KOPT-K1 (cell line): ENCODE measurements around the gene ARHGDIA.

Source experiments
- H3K27ac ChIP-seq: fragments of 200-600 bp; sonication (generic); 2 replicates; pipeline ENCODE4 v1.5.1; 2016; ENCODE audit warnings: antibody characterized with exemption, mild to moderate bottlenecking, low read depth, low read length; ENCODE audit not compliant: poor library complexity, severe bottlenecking
- H3K36me3 ChIP-seq: fragments of 200-600 bp; sonication (generic); 2 replicates; pipeline ENCODE4 v1.5.1; 2017; ENCODE audit warnings: antibody characterized with exemption, mild to moderate bottlenecking, low read length, moderate library complexity; ENCODE audit not compliant: insufficient read depth
- H3K9me3 ChIP-seq: fragments of 200-600 bp; sonication (generic); 2 replicates; pipeline ENCODE4 v1.5.1; 2017; ENCODE audit warnings: antibody characterized with exemption, low read length, mild to moderate bottlenecking; ENCODE audit not compliant: insufficient read depth, poor library complexity, severe bottlenecking

Gene ARHGDIA

GRCh38 chr17:81865733-81866439, 5.3 kb downstream of the ARHGDIA start:
- no peaks in the 10 kb centered on the region for H3K9me3 ChIP-seq
- peak overlapping the region; percentile 53 for H3K27ac ChIP-seq
- H3K36me3 ChIP-seq: peaks cover 81% of the 10 kb centered on the region

- Histone ChIP-seq H3K36me3 (peaks cover 79% of the 10 kb centered on the region), H3K27ac (no peak overlapping the region), H3K9me3 (no peaks in the 10 kb centered on the region)
These were observed 5.8 kb downstream of the ARHGDIA start for GRCh38 chr17:81865358-81865732.

GRCh38 chr17:81863833-81864768, 7.0 kb downstream of the ARHGDIA start:
- Histone ChIP-seq H3K27ac (no peak overlapping the region), H3K36me3 (peaks cover 69% of the 10 kb centered on the region), H3K9me3 (no peaks in the 10 kb centered on the region)

GRCh38 chr17:81863123-81863675, 7.9 kb downstream of the ARHGDIA start:
- peaks cover 69% of the 10 kb centered on the region for H3K36me3 ChIP-seq
- H3K9me3 ChIP-seq: no peaks in the 10 kb centered on the region
- H3K27ac ChIP-seq: no peak overlapping the region

GRCh38 chr17:81860756-81861568, 10.2 kb downstream of the ARHGDIA start:
- Histone ChIP-seq H3K36me3 (peaks cover 70% of the 10 kb centered on the region), H3K27ac (peak overlapping the region; percentile 76), H3K9me3 (no peaks in the 10 kb centered on the region)

- H3K36me3 ChIP-seq: peaks cover 70% of the 10 kb centered on the region
- peak within 1 kb of the TSS; percentile 78 for H3K27ac ChIP-seq
- H3K9me3 ChIP-seq: no peaks in the 10 kb centered on the region
These were observed 11.0 kb downstream of the ARHGDIA start, which contains the start of gene P4HB for GRCh38 chr17:81859906-81860755. TSS of gene P4HB (minus strand) at chr17:81860535. CDS start at chr17:81860471, 64 bp downstream.

GRCh38 chr17:81858967-81859905, 11.9 kb downstream of the ARHGDIA start:
- Histone ChIP-seq H3K9me3 (no peaks in the 10 kb centered on the region), H3K27ac (peak overlapping the region; percentile 78), H3K36me3 (peaks cover 70% of the 10 kb centered on the region)

- Histone ChIP-seq H3K27ac (no peak overlapping the region), H3K36me3 (peaks cover 70% of the 10 kb centered on the region), H3K9me3 (no peaks in the 10 kb centered on the region)
These were observed 12.8 kb downstream of the ARHGDIA start for GRCh38 chr17:81858170-81858966.

- no peaks in the 10 kb centered on the region for H3K9me3 ChIP-seq
- H3K36me3 ChIP-seq: peaks cover 92% of the 10 kb centered on the region
- H3K27ac ChIP-seq: no peak overlapping the region
These were observed 16.0 kb downstream of the ARHGDIA start for GRCh38 chr17:81854974-81855774.

- H3K9me3 ChIP-seq: no peaks in the 10 kb centered on the region
- no peak overlapping the region for H3K27ac ChIP-seq
- peaks cover 100% of the 10 kb centered on the region for H3K36me3 ChIP-seq
These were observed 18.9 kb downstream of the ARHGDIA start for GRCh38 chr17:81852237-81852636.

- Histone ChIP-seq H3K9me3 (no peaks in the 10 kb centered on the region), H3K27ac (no peak overlapping the region), H3K36me3 (peaks cover 100% of the 10 kb centered on the region)
These were observed 19.7 kb downstream of the ARHGDIA start for GRCh38 chr17:81851423-81851822.

- H3K9me3 ChIP-seq: no peaks in the 10 kb centered on the region
- H3K27ac ChIP-seq: no peak overlapping the region
- H3K36me3 ChIP-seq: peaks cover 100% of the 10 kb centered on the region
These were observed 21.7 kb downstream of the ARHGDIA start for GRCh38 chr17:81849457-81849856.
